ENCODE data around the gene C2CD4B.

Gene C2CD4B

DNA sequence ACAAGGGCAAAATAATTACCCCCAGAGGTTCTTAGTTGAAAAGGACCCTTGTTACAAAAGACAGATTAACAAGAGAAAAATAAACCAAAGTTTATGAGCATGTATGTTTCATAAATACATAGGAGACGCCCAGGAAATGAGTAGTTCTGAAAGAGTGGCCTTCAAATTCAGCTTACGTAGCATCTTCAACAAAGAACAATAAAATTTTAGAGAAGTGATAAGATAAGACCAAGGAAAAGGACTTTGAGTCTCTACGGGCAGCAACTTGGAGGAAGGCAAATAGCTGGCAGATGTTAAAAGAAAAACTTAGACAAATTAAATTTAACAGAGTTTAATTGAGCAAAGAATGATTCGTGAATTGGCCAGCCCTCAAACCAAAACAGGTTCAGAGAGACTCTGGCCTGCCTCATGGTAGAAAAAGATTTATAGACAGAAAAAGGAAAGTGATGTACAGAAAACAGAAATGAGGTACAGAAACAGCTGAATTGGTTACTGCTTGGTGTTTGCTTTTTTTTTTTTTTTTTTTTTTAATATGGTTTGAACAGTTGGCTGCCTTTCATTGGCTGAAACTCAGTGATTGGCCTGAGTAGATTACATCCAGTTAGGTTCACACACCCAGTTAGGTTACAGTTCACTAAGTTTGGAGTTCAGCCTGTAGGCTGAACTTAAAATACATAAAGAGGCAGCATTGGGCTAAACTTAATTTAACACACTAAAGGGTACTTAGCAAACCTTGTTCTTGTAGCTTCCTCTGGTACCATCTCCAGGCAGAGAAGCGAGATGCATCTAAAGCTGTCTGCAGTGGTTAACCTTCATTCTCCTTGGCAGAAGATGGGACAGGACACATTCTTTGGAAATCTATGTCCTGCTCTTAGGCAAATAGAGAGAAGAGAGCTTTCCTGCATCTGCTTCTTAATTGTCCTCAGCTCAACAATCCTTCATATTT, 23.2 kb downstream of the C2CD4B start:
- Histone ChIP-seq H3K36me3 (ENCODE audit: low read length) (no peaks in the 10 kb centered on the region), H4K20me1 (ENCODE audit: low read depth, low read length) (no peaks in the 10 kb centered on the region), H3K4me2 (ENCODE audit: low read depth, low read length, poor library complexity, severe bottlenecking) (no peak overlapping the region), H3K79me2 (ENCODE audit: insufficient read depth, low read length) (no peaks in the 10 kb centered on the region), H3K9me3 (ENCODE audit: insufficient read depth, low read length) (no peaks in the 10 kb centered on the region), H3F3A (ENCODE audit: insufficient read depth) (no peaks in the 10 kb centered on the region), H2AFZ (ENCODE audit: low read depth, low read length, severe bottlenecking) (no peak overlapping the region), H3K27me3 (ENCODE audit: low read length) (no peaks in the 10 kb centered on the region), H3K9me2 (replicated peaks; ENCODE audit: insufficient read depth, low read length) (no peaks in the 10 kb centered on the region), H3K27ac (ENCODE audit: low read depth, low read length) (no peak overlapping the region), H3K4me3 (ENCODE audit: insufficient read depth, low read length, poor library complexity, severe bottlenecking) (no peak overlapping the region), H3K9ac (ENCODE audit: low read length) (no peak overlapping the region)
- TF ChIP-seq EZH2phosphoT487 (conservative IDR thresholded peaks at IDR 0.05; ENCODE audit: low read length), result no peak
- TF ChIP-seq, protein P1, sequence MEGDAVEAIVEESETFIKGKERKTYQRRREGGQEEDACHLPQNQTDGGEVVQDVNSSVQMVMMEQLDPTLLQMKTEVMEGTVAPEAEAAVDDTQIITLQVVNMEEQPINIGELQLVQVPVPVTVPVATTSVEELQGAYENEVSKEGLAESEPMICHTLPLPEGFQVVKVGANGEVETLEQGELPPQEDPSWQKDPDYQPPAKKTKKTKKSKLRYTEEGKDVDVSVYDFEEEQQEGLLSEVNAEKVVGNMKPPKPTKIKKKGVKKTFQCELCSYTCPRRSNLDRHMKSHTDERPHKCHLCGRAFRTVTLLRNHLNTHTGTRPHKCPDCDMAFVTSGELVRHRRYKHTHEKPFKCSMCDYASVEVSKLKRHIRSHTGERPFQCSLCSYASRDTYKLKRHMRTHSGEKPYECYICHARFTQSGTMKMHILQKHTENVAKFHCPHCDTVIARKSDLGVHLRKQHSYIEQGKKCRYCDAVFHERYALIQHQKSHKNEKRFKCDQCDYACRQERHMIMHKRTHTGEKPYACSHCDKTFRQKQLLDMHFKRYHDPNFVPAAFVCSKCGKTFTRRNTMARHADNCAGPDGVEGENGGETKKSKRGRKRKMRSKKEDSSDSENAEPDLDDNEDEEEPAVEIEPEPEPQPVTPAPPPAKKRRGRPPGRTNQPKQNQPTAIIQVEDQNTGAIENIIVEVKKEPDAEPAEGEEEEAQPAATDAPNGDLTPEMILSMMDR (IDR thresholded peaks at IDR 0.05; ENCODE audit: insufficient read depth, low read length, poor library complexity, severe bottlenecking), result no peak

DNA sequence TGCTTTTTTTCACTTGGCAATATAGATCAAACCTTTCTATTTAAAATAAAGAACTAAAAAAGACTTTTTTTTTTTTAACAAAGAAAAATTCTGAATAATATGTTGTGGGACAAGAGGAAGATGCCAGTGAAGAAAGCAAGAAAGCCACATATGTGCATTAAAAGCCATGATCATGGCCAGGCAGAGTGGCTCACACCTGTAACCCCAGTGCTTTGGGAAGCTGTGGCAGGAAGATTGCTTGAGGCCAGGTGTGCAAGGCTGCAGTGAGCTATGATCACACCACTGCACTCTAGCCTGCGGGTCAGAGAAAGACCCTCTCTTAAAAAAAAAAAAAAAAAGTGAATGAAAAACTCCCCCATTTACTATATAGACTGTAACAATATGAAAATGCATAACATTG, 23.9 kb downstream of the C2CD4B start:
- no peak overlapping the region for H3K27ac ChIP-seq (ENCODE audit: low read depth, low read length)
- H3K9me3 ChIP-seq (ENCODE audit: insufficient read depth, low read length), result no peaks in the 10 kb centered on the region
- no peaks in the 10 kb centered on the region for H3K27me3 ChIP-seq (ENCODE audit: low read length)
- H3K4me2 ChIP-seq (ENCODE audit: low read depth, low read length, poor library complexity, severe bottlenecking), result no peak overlapping the region
- H4K20me1 ChIP-seq (ENCODE audit: low read depth, low read length), result no peaks in the 10 kb centered on the region
- no peak overlapping the region for H2AFZ ChIP-seq (ENCODE audit: low read depth, low read length, severe bottlenecking)
- H3K79me2 ChIP-seq (ENCODE audit: insufficient read depth, low read length), result no peaks in the 10 kb centered on the region
- no peaks in the 10 kb centered on the region for H3F3A ChIP-seq (ENCODE audit: insufficient read depth)
- no peak overlapping the region for H3K4me3 ChIP-seq (ENCODE audit: insufficient read depth, low read length, poor library complexity, severe bottlenecking)
- H3K9me2 ChIP-seq (replicated peaks; ENCODE audit: insufficient read depth, low read length), result no peaks in the 10 kb centered on the region
- TF ChIP-seq, protein P1 (IDR thresholded peaks at IDR 0.05; ENCODE audit: insufficient read depth, low read length, poor library complexity, severe bottlenecking), result no peak
- no peak for TF ChIP-seq EZH2phosphoT487 (conservative IDR thresholded peaks at IDR 0.05; ENCODE audit: low read length)
- H3K9ac ChIP-seq (ENCODE audit: low read length), result no peak overlapping the region
- no peaks in the 10 kb centered on the region for H3K36me3 ChIP-seq (ENCODE audit: low read length)

DNA sequence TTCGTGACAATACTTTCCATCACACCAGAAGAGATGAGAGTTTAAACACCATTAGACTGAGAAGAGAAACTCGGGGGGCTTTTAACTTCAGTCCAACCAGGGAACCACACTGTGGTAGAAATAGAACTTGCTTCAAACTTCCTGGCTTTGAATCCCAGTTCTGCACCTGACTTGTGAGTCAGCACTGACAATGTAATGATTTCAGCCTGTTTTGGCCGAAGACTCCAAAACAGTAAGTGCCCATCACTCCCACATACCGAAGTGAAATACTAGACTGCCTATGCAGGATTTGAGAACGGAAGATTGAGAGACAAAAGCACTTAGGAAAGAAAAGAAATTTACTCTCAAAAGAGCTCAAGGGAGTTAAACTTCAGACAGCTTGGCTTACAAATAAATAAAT, 27.0 kb downstream of the C2CD4B start:
- TF ChIP-seq, protein P1 (IDR thresholded peaks at IDR 0.05; ENCODE audit: insufficient read depth, low read length, poor library complexity, severe bottlenecking), result no peak
- TF ChIP-seq EZH2phosphoT487 (conservative IDR thresholded peaks at IDR 0.05; ENCODE audit: low read length), result no peak
- Histone ChIP-seq H3K27me3 (ENCODE audit: low read length) (no peaks in the 10 kb centered on the region), H3K79me2 (ENCODE audit: insufficient read depth, low read length) (no peaks in the 10 kb centered on the region), H4K20me1 (ENCODE audit: low read depth, low read length) (no peaks in the 10 kb centered on the region), H3K9me2 (replicated peaks; ENCODE audit: insufficient read depth, low read length) (no peaks in the 10 kb centered on the region), H3K9ac (ENCODE audit: low read length) (no peak overlapping the region), H2AFZ (ENCODE audit: low read depth, low read length, severe bottlenecking) (no peak overlapping the region), H3K9me3 (ENCODE audit: insufficient read depth, low read length) (no peaks in the 10 kb centered on the region), H3F3A (ENCODE audit: insufficient read depth) (no peaks in the 10 kb centered on the region), H3K36me3 (ENCODE audit: low read length) (no peaks in the 10 kb centered on the region), H3K27ac (ENCODE audit: low read depth, low read length) (no peak overlapping the region), H3K4me3 (ENCODE audit: insufficient read depth, low read length, poor library complexity, severe bottlenecking) (no peak overlapping the region), H3K4me2 (ENCODE audit: low read depth, low read length, poor library complexity, severe bottlenecking) (no peak overlapping the region)
